Raji (cell line): ENCODE measurements around the gene SMARCA4.

Experiments
- POLR2A ChIP-seq: IDR thresholded peaks from 2 replicates; pipeline ENCODE4 v1.6.1; 2011; ENCODE audit warnings: low read depth, low read length, control low read depth; ENCODE audit not compliant: insufficient read depth

SMARCA4 gene

GRCh38 chr19:10987571-10988297 lies 26.9 kb downstream of the SMARCA4 start:
- no peak for TF ChIP-seq POLR2A

GRCh38 chr19:10988380-10988779 lies 27.6 kb downstream of the SMARCA4 start:
- no peak for TF ChIP-seq POLR2A

GRCh38 chr19:10988921-10989320 lies 28.1 kb downstream of the SMARCA4 start:
- TF ChIP-seq POLR2A = no peak

GRCh38 chr19:10991076-10991475 lies 30.2 kb downstream of the SMARCA4 start:
- TF ChIP-seq POLR2A = no peak

- no peak for TF ChIP-seq POLR2A
Observed at GRCh38 chr19:10991521-10992081, 30.8 kb downstream of the SMARCA4 start.

- TF ChIP-seq POLR2A = no peak
Observed at GRCh38 chr19:10995926-10996600, 35.2 kb downstream of the SMARCA4 start.

GRCh38 chr19:10998045-10998533 lies 37.3 kb downstream of the SMARCA4 start:
- TF ChIP-seq POLR2A = no peak

GRCh38 chr19:10998666-10999065 lies 37.8 kb downstream of the SMARCA4 start:
- no peak for TF ChIP-seq POLR2A

- no peak for TF ChIP-seq POLR2A
Observed at GRCh38 chr19:11005521-11005920, 44.7 kb downstream of the SMARCA4 start.

- no peak for TF ChIP-seq POLR2A
Observed at GRCh38 chr19:11007385-11007784, 46.6 kb downstream of the SMARCA4 start.

GRCh38 chr19:11007962-11008532 lies 47.2 kb downstream of the SMARCA4 start:
- no peak for TF ChIP-seq POLR2A

GRCh38 chr19:11010041-11010440 lies 49.2 kb downstream of the SMARCA4 start:
- no peak for TF ChIP-seq POLR2A

GRCh38 chr19:11012507-11012906 lies 51.7 kb downstream of the SMARCA4 start:
- no peak for TF ChIP-seq POLR2A

- TF ChIP-seq POLR2A = no peak
Observed at GRCh38 chr19:11013771-11014170, 52.9 kb downstream of the SMARCA4 start.

- no peak for TF ChIP-seq POLR2A
Observed at GRCh38 chr19:11014403-11014911, 53.6 kb downstream of the SMARCA4 start.

- TF ChIP-seq POLR2A = no peak
Observed at GRCh38 chr19:11016631-11017030, 55.8 kb downstream of the SMARCA4 start.
